ENCODE results near the gene EPHA4. TPM values are rescaled to one million over a fixed set of nuclear protein-coding genes. Genes with fewer than 3 reads are reported as not detected.

EPHA4 gene
- total RNA-seq, 2 donors from 2014 or later, result 70.7 to 88.2 TPM

- H3K27me3 Mint-ChIP-seq, result peaks cover 21% of the 10 kb centered on the region
- DNase-seq, result no peak
- H3K36me3 Mint-ChIP-seq (ENCODE audit: low read depth), result no peaks in the 10 kb centered on the region
- ATAC-seq, result no peak
- H3K4me3 Mint-ChIP-seq, result no peak overlapping the region
- H3K4me1 Mint-ChIP-seq, result no peaks in the 10 kb centered on the region
- no peak overlapping the region for H3K27ac Mint-ChIP-seq
- no peaks in the 10 kb centered on the region for H3K9me3 ChIP-seq (ENCODE audit: control insufficient read depth, low read length, poor library complexity, severe bottlenecking)
Measured at GRCh38 chr2:221596192-221596591, 24.1 kb upstream of the EPHA4 start.

DNA sequence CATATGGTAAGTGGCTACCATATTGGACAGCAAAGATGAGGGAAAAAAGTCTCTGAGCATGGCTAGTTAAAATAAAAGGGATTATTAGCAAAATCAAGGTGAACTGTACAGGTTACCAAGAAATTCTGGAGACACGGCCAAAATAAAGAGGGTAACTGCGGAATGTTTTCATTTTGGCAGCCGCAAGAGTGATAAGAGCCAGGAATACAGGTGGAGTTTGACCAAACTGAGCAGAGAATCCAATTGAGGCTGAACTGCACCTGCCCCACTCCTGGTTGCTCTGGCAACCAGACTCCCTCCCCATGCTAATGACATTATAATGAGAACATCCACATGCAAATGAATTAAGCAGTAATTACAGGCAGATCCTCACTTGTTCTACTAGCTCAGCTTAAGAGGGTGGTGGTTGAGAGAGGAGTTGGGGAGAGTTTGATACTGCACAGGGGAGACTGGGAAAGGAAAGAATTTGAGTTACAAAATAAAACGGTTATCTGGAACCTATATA is 18.8 kb upstream of the EPHA4 start:
- no peaks in the 10 kb centered on the region for H3K36me3 Mint-ChIP-seq (ENCODE audit: low read depth)
- no peak for ATAC-seq
- DNase-seq, result no peak
- no peaks in the 10 kb centered on the region for H3K9me3 ChIP-seq (ENCODE audit: control insufficient read depth, low read length, poor library complexity, severe bottlenecking)
- no peak overlapping the region for H3K4me3 Mint-ChIP-seq
- H3K27ac Mint-ChIP-seq, result no peak overlapping the region
- H3K27me3 Mint-ChIP-seq, result peaks cover 37% of the 10 kb centered on the region
- no peaks in the 10 kb centered on the region for H3K4me1 Mint-ChIP-seq

GRCh38 chr2:221589696-221590095 is 17.6 kb upstream of the EPHA4 start:
- Mint-ChIP-seq H3K36me3 (ENCODE audit: low read depth) (no peaks in the 10 kb centered on the region), H3K4me3 (no peak overlapping the region), H3K27me3 (peaks cover 44% of the 10 kb centered on the region), H3K4me1 (no peaks in the 10 kb centered on the region), H3K27ac (no peak overlapping the region)
- DNase-seq, result no peak
- H3K9me3 ChIP-seq (ENCODE audit: control insufficient read depth, low read length, poor library complexity, severe bottlenecking), result no peaks in the 10 kb centered on the region
- no peak for ATAC-seq

DNA sequence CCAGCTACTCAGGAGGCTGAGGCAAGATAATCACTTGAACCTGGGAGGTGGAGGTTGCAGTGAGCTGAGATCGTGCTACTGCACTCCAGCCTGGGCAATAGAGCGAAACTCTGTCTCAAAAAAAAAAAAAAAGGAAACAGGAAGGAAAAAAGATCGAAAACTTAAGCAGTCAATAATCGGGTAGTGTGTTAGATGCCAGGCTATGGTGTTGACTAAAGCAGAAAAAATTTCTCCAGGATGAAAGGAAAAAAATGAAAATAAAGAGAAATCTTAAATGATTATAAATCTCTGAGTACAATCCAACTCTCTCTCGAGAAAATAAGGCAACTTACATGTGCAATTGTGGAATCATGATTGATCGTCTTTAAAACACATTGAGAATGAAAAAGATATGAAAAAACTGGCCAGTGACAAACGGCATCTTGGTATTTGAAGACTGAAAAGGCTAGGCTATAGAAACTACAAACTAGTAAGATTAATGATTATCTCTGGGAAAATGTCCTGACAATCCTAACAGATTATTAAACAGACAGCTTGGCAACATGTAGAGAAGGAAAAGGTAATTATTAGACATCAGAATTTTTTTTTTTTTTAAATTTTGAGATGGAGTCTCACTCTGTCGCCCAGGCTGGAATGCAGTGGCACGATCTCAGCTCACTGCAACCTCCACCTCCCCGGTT is 16.3 kb upstream of the EPHA4 start:
- Mint-ChIP-seq H3K4me3 (no peak overlapping the region), H3K36me3 (ENCODE audit: low read depth) (no peaks in the 10 kb centered on the region), H3K27me3 (peaks cover 52% of the 10 kb centered on the region), H3K27ac (no peak overlapping the region), H3K4me1 (no peaks in the 10 kb centered on the region)
- ATAC-seq (no peak), DNase-seq (no peak)
- no peaks in the 10 kb centered on the region for H3K9me3 ChIP-seq (ENCODE audit: control insufficient read depth, low read length, poor library complexity, severe bottlenecking)

DNA sequence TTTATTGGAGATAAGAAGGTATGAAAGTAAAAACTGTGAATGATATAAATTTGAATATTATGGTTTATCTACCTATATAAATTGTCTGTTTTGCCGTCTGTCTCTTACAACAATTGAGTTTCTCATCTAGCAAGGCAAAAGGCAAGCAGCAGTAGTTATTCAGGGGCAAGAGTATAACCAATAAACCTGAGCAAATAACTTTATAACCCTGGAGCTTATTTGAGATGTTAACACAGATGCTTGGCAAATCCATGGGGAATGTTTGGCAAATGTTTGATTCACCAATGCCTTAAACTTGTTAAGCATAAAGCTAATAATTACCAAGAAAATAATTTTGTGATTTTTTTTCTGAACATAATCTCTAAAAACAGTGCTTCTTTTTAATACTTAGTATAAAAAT is 9.9 kb upstream of the EPHA4 start:
- no peak overlapping the region for H3K4me3 Mint-ChIP-seq
- no peaks in the 10 kb centered on the region for H3K4me1 Mint-ChIP-seq
- DNase-seq (no peak), ATAC-seq (no peak)
- no peaks in the 10 kb centered on the region for H3K36me3 Mint-ChIP-seq (ENCODE audit: low read depth)
- H3K9me3 ChIP-seq (ENCODE audit: control insufficient read depth, low read length, poor library complexity, severe bottlenecking), result no peaks in the 10 kb centered on the region
- H3K27ac Mint-ChIP-seq, result no peak overlapping the region
- peaks cover 59% of the 10 kb centered on the region for H3K27me3 Mint-ChIP-seq

GRCh38 chr2:221574231-221574570 is 2.1 kb upstream of the EPHA4 start:
- peak overlapping the region; percentile 72 for H3K27ac Mint-ChIP-seq
- ATAC-seq, result no peak
- peaks cover 59% of the 10 kb centered on the region for H3K27me3 Mint-ChIP-seq

DNA sequence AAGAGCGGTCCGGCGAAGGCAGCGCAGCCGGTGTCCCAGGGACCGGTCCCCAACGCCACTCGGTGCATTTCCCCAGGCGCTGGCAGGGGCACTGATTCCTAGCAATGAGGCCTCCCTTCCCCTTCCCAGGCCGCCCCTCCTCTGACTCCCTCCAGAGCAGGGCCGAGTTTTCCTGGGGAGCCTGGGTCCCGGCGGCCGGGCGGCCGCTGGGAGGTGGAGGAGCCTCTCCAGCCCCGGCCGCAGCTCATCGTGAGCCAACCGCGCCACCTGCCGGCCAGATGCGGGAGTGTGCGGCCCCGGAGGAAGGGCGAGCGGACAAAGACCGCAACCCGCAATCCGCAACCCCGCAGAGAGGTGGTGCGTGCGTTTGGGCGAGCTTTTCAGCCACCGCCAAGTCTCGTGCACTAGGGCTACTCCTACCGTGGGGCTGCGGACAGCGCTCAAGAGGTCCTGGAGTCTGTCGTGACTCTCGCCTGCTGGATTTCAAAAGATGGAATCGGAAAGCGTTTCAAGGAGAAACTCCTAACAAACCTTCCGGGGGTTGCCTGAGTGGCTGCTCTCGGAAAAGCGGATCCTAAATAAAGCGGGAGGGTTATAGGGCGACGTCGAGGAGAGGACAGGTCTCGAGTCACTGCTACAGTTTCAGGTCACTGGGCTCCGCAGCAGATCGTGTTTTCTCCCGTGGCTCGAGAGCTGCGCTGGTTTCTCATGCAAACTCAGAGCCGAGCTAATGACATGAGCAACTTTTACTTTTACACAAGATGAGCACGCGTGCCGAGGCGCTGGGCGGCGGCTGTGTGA is 1.5 kb upstream of the EPHA4 start:
- no peaks in the 10 kb centered on the region for H3K9me3 ChIP-seq (ENCODE audit: control insufficient read depth, low read length, poor library complexity, severe bottlenecking)
- peak; percentile 71 to 79 (median 77) for DNase-seq
- Mint-ChIP-seq H3K36me3 (ENCODE audit: low read depth) (peaks cover 5% of the 10 kb centered on the region), H3K27me3 (peaks cover 58% of the 10 kb centered on the region), H3K4me3 (peak overlapping the region; percentile 85), H3K4me1 (peaks cover 30% of the 10 kb centered on the region), H3K27ac (peak overlapping the region; percentile 72)
- ATAC-seq, result peak; percentile 55

More at GRCh38 chr2:221574231-221574570, 2.1 kb upstream of the EPHA4 start:
- Mint-ChIP-seq H3K36me3 (ENCODE audit: low read depth) (peaks cover 5% of the 10 kb centered on the region), H3K4me3 (peak overlapping the region; percentile 85), H3K4me1 (peaks cover 24% of the 10 kb centered on the region)
- DNase-seq, result no peak
- H3K9me3 ChIP-seq (ENCODE audit: control insufficient read depth, low read length, poor library complexity, severe bottlenecking), result no peaks in the 10 kb centered on the region

DNA sequence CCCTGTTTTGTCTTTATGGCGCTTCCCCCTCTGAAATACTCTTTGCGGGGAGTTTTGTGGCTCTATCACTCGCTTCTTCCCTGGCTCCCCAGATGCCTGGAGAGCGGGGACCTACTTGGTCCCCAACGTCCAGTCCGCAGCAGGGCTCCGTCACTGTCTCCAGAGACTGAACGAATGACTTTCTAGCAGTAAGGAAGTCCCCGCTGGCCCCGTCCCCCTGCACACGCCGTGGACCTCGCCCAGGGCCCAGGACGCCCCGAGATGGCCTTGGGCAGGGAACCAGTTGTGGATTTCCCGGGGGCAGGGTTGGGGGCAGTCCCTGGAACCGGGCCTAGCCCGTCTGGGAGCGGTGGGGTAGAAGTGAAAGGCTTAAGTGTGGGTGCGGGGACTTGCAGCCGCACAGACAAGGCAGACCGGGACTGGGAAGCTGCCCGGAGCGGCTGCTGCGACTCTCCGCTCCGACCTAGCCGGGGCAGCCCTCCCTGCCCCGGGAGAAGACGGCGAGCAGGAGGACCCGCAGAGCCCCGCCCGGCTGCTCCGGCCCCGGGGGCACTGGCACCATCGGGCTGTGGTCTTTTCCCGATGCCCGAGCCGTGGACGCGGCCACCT is 821 bp upstream of the EPHA4 start:
- H3K36me3 Mint-ChIP-seq (ENCODE audit: low read depth), result peaks cover 6% of the 10 kb centered on the region
- H3K9me3 ChIP-seq (ENCODE audit: control insufficient read depth, low read length, poor library complexity, severe bottlenecking), result no peaks in the 10 kb centered on the region
- DNase-seq (peak in 2 of 3 donors; percentile 9 to 22), ATAC-seq (peak; percentile 10)
- peaks cover 51% of the 10 kb centered on the region for H3K27me3 Mint-ChIP-seq
- H3K27ac Mint-ChIP-seq, result peak overlapping the region; percentile 95
- peak overlapping the region; percentile 99 for H3K4me3 Mint-ChIP-seq
- peaks cover 35% of the 10 kb centered on the region for H3K4me1 Mint-ChIP-seq

GRCh38 chr2:221571551-221572218 is 419 bp downstream of the EPHA4 start:
- peak; percentile 24 for ATAC-seq
- peaks cover 40% of the 10 kb centered on the region for H3K27me3 Mint-ChIP-seq

DNA sequence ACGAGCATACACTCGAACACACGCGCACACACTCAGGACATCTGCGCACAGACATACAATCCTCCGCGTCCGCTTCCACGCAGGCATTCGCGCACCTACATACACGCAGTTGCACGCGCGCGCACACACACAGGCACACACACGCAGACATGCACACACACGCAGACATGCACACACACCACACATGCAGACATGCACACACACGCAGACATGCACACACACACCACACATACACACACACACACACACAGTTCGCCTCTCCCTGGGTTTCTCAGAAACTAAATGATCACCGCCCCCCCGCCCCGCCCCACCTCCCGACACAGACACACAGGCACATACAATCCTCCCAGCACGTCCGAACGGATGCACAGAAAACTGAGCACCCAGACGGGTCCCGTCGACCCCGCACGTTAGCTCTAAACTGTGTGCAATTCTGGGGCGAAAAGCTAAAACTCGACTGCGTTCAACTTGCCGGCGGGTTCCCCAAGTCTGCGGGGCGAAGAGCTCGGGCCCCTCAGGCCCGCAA is 1.0 kb downstream of the EPHA4 start:
- peak; percentile 19 to 22 (median 19) for DNase-seq
- Mint-ChIP-seq H3K4me1 (peaks cover 48% of the 10 kb centered on the region), H3K27me3 (peaks cover 35% of the 10 kb centered on the region), H3K4me3 (peak overlapping the region; percentile 99), H3K36me3 (ENCODE audit: low read depth) (peaks cover 9% of the 10 kb centered on the region), H3K27ac (peak overlapping the region; percentile 95)
- no peaks in the 10 kb centered on the region for H3K9me3 ChIP-seq (ENCODE audit: control insufficient read depth, low read length, poor library complexity, severe bottlenecking)
- ATAC-seq, result peak; percentile 24

More at GRCh38 chr2:221571551-221572218, 419 bp downstream of the EPHA4 start:
- H3K27ac Mint-ChIP-seq, result peak overlapping the region; percentile 95
- H3K4me1 Mint-ChIP-seq, result peaks cover 45% of the 10 kb centered on the region
- peak in 1 of 3 donors; percentile 19 for DNase-seq
- peak overlapping the region; percentile 99 for H3K4me3 Mint-ChIP-seq
- H3K36me3 Mint-ChIP-seq (ENCODE audit: low read depth), result peaks cover 9% of the 10 kb centered on the region
- H3K9me3 ChIP-seq (ENCODE audit: control insufficient read depth, low read length, poor library complexity, severe bottlenecking), result no peaks in the 10 kb centered on the region

DNA sequence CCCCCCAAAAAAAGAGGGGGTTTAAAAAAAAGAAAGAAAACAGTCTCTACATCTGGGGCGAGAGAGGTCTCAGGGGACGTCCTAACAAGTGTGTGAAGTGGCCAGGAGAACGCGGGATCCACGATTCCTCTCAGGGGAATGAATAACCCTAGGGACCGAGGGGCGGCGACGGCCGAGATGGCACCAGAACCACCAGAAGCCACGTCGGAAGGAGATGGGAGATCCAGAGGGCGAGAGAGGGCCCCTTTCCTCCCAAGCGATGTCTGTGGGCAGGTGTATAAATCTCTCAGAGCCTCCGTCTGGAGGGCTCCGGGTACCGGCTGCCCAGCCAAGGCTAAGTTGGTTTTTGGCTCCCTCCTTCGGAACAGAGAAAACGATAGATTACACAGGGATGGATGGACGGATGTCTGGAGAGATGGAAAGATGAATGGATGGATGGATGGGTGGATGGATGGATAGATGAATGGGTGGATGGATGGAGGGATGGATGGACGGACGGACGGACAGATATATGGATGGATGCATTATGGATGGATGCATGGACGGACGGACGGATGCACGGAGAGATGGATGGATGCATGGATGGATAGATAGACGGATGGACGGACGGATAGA is 1.7 kb downstream of the EPHA4 start:
- DNase-seq (no peak), ATAC-seq (no peak)
- Mint-ChIP-seq H3K4me3 (peak overlapping the region; percentile 99), H3K36me3 (ENCODE audit: low read depth) (peaks cover 9% of the 10 kb centered on the region), H3K27ac (peak overlapping the region; percentile 95), H3K4me1 (peaks cover 52% of the 10 kb centered on the region), H3K27me3 (peaks cover 35% of the 10 kb centered on the region)
- H3K9me3 ChIP-seq (ENCODE audit: control insufficient read depth, low read length, poor library complexity, severe bottlenecking), result no peaks in the 10 kb centered on the region

GRCh38 chr2:221569871-221570270 is 2.2 kb downstream of the EPHA4 start:
- no peak for DNase-seq
- peak overlapping the region; percentile 95 for H3K27ac Mint-ChIP-seq
- H3K27me3 Mint-ChIP-seq, result peaks cover 29% of the 10 kb centered on the region
- ATAC-seq, result no peak
- peak overlapping the region; percentile 99 for H3K4me3 Mint-ChIP-seq
- H3K4me1 Mint-ChIP-seq, result peaks cover 54% of the 10 kb centered on the region
- no peaks in the 10 kb centered on the region for H3K9me3 ChIP-seq (ENCODE audit: control insufficient read depth, low read length, poor library complexity, severe bottlenecking)
- peaks cover 9% of the 10 kb centered on the region for H3K36me3 Mint-ChIP-seq (ENCODE audit: low read depth)
